ENCODE measurements around the gene FCHSD1.

Gene FCHSD1

GRCh38 chr5:141672841-141673813, 21.9 kb upstream of the FCHSD1 start:
- DNase-seq = no peak

- no peak for DNase-seq
These were observed 21.0 kb upstream of the FCHSD1 start for GRCh38 chr5:141672071-141672840.

- no peak for DNase-seq
These were observed 18.3 kb upstream of the FCHSD1 start for GRCh38 chr5:141669520-141669919.

GRCh38 chr5:141668601-141669265, 17.5 kb upstream of the FCHSD1 start:
- no peak for DNase-seq

- DNase-seq = no peak
These were observed 15.1 kb upstream of the FCHSD1 start for GRCh38 chr5:141665995-141666940.

GRCh38 chr5:141664733-141665461, 13.7 kb upstream of the FCHSD1 start:
- peak; percentile 64 for DNase-seq

- DNase-seq = no peak
These were observed 12.3 kb upstream of the FCHSD1 start for GRCh38 chr5:141663506-141663905.

GRCh38 chr5:141662028-141662427, 10.8 kb upstream of the FCHSD1 start:
- DNase-seq = no peak

- no peak for DNase-seq
These were observed 6.8 kb upstream of the FCHSD1 start for GRCh38 chr5:141657937-141658545.

- DNase-seq = no peak
These were observed 6.2 kb upstream of the FCHSD1 start for GRCh38 chr5:141657404-141657803.

GRCh38 chr5:141656396-141656795, 5.2 kb upstream of the FCHSD1 start:
- no peak for DNase-seq

GRCh38 chr5:141655020-141655419, 3.8 kb upstream of the FCHSD1 start:
- no peak for DNase-seq

- no peak for DNase-seq
These were observed 3.1 kb upstream of the FCHSD1 start for GRCh38 chr5:141654298-141654697.

GRCh38 chr5:141651728-141652105, 499 bp upstream of the FCHSD1 start:
- no peak for DNase-seq

- DNase-seq = no peak
These were observed 1.2 kb downstream of the FCHSD1 start for GRCh38 chr5:141649972-141650371.

- DNase-seq = no peak
These were observed 2.0 kb downstream of the FCHSD1 start for GRCh38 chr5:141649056-141649688.

- no peak for DNase-seq
These were observed 3.4 kb downstream of the FCHSD1 start for GRCh38 chr5:141647851-141648250.

GRCh38 chr5:141647242-141647641, 4.0 kb downstream of the FCHSD1 start:
- no peak for DNase-seq

GRCh38 chr5:141646026-141646425, 5.2 kb downstream of the FCHSD1 start:
- no peak for DNase-seq

GRCh38 chr5:141641634-141642267, 9.5 kb downstream of the FCHSD1 start:
- no peak for DNase-seq

Measured in T-helper 9 cell (primary cell).